ENCODE measurements around the gene ENTHD1.
"Not testable (repeated sequence)": the region's sequence is repeated elsewhere in the genome, so short reads cannot be mapped to it uniquely, and the experiment has no call there.

ENTHD1 gene

GRCh38 chr22:39871008-39871798, 22.4 kb downstream of the ENTHD1 start:
- DNase-seq, result no peak
- in situ Hi-C loops (cut with MboI; ENCODE audit: low pct_unique_long_range_greater_than_20kb, low sequenced_read_pairs), result loop anchor here (25.0 kb wide), 1 partner anchor 109 kb away; no protein-coding TSS in a partner anchor

GRCh38 chr22:39869797-39870196, 23.8 kb downstream of the ENTHD1 start:
- DNase-seq, result not testable (repeated sequence)
- in situ Hi-C loops (cut with MboI; ENCODE audit: low pct_unique_long_range_greater_than_20kb, low sequenced_read_pairs), result loop anchor here (25.0 kb wide), 1 partner anchor 107 kb away; no protein-coding TSS in a partner anchor

- DNase-seq, result no peak
- in situ Hi-C loops (cut with MboI; ENCODE audit: low pct_unique_long_range_greater_than_20kb, low sequenced_read_pairs), result loop anchor here (25.0 kb wide), 1 partner anchor 106 kb away; no protein-coding TSS in a partner anchor
Observed at GRCh38 chr22:39868741-39869140, 24.8 kb downstream of the ENTHD1 start.

GRCh38 chr22:39859903-39860588, 33.5 kb downstream of the ENTHD1 start:
- no peak for DNase-seq
- in situ Hi-C loops (cut with MboI; ENCODE audit: low pct_unique_long_range_greater_than_20kb, low sequenced_read_pairs), result loop anchor here (25.0 kb wide), 1 partner anchor 98 kb away; no protein-coding TSS in a partner anchor

- DNase-seq, result no peak
Observed at GRCh38 chr22:39856588-39856987, 37.0 kb downstream of the ENTHD1 start.

GRCh38 chr22:39852799-39853198, 40.8 kb downstream of the ENTHD1 start:
- in situ Hi-C loops (cut with MboI; ENCODE audit: low pct_unique_long_range_greater_than_20kb, low sequenced_read_pairs), result loop anchor here (25.0 kb wide), 1 partner anchor 90 kb away; no protein-coding TSS in a partner anchor
- DNase-seq, result no peak

More at GRCh38 chr22:39856588-39856987, 37.0 kb downstream of the ENTHD1 start:
- in situ Hi-C loops (cut with MboI; ENCODE audit: low pct_unique_long_range_greater_than_20kb, low sequenced_read_pairs), result loop anchor here (25.0 kb wide), 1 partner anchor 94 kb away; no protein-coding TSS in a partner anchor

- no peak for DNase-seq
- in situ Hi-C loops (cut with MboI; ENCODE audit: low pct_unique_long_range_greater_than_20kb, low sequenced_read_pairs), result loop anchor here (25.0 kb wide), 1 partner anchor 89 kb away; no protein-coding TSS in a partner anchor
Observed at GRCh38 chr22:39851606-39852315, 41.8 kb downstream of the ENTHD1 start.

GRCh38 chr22:39847477-39847876, 46.1 kb downstream of the ENTHD1 start:
- DNase-seq, result no peak
- in situ Hi-C loops (cut with MboI; ENCODE audit: low pct_unique_long_range_greater_than_20kb, low sequenced_read_pairs), result no loop called here

GRCh38 chr22:39846539-39846938, 47.0 kb downstream of the ENTHD1 start:
- in situ Hi-C loops (cut with MboI; ENCODE audit: low pct_unique_long_range_greater_than_20kb, low sequenced_read_pairs); DNase-seq: not testable (repeated sequence)

- in situ Hi-C loops (cut with MboI; ENCODE audit: low pct_unique_long_range_greater_than_20kb, low sequenced_read_pairs), result no loop called here
- DNase-seq, result no peak
Observed at GRCh38 chr22:39845529-39845928, 48.0 kb downstream of the ENTHD1 start.

- DNase-seq, result peak; percentile 12
- in situ Hi-C loops (cut with MboI; ENCODE audit: low pct_unique_long_range_greater_than_20kb, low sequenced_read_pairs), result no loop called here
Observed at GRCh38 chr22:39839917-39840510, 53.5 kb downstream of the ENTHD1 start.

- in situ Hi-C loops (cut with MboI; ENCODE audit: low pct_unique_long_range_greater_than_20kb, low sequenced_read_pairs), result no loop called here
- peak; percentile 16 for DNase-seq
Observed at GRCh38 chr22:39839204-39839603, 54.4 kb downstream of the ENTHD1 start.

- in situ Hi-C loops (cut with MboI; ENCODE audit: low pct_unique_long_range_greater_than_20kb, low sequenced_read_pairs), result no loop called here
- no peak for DNase-seq
Observed at GRCh38 chr22:39833610-39834009, 60.0 kb downstream of the ENTHD1 start.

GRCh38 chr22:39833093-39833492, 60.5 kb downstream of the ENTHD1 start:
- in situ Hi-C loops (cut with MboI; ENCODE audit: low pct_unique_long_range_greater_than_20kb, low sequenced_read_pairs), result no loop called here
- no peak for DNase-seq

- DNase-seq, result no peak
- in situ Hi-C loops (cut with MboI; ENCODE audit: low pct_unique_long_range_greater_than_20kb, low sequenced_read_pairs), result no loop called here
Observed at GRCh38 chr22:39832627-39833074, 60.9 kb downstream of the ENTHD1 start.

- no peak for DNase-seq
- in situ Hi-C loops (cut with MboI; ENCODE audit: low pct_unique_long_range_greater_than_20kb, low sequenced_read_pairs), result no loop called here
Observed at GRCh38 chr22:39825661-39826102, 67.9 kb downstream of the ENTHD1 start.

- in situ Hi-C loops (cut with MboI; ENCODE audit: low pct_unique_long_range_greater_than_20kb, low sequenced_read_pairs), result no loop called here
Observed at GRCh38 chr22:39821008-39821407, 72.6 kb downstream of the ENTHD1 start.

GRCh38 chr22:39820256-39820655, 73.3 kb downstream of the ENTHD1 start:
- in situ Hi-C loops (cut with MboI; ENCODE audit: low pct_unique_long_range_greater_than_20kb, low sequenced_read_pairs), result no loop called here

More at GRCh38 chr22:39821008-39821407, 72.6 kb downstream of the ENTHD1 start:
- DNase-seq, result no peak

GRCh38 chr22:39819429-39819828, 74.1 kb downstream of the ENTHD1 start:
- in situ Hi-C loops (cut with MboI; ENCODE audit: low pct_unique_long_range_greater_than_20kb, low sequenced_read_pairs), result no loop called here
- no peak for DNase-seq

More at GRCh38 chr22:39820256-39820655, 73.3 kb downstream of the ENTHD1 start:
- DNase-seq, result no peak
